Bone marrow (tissue), 2 donors: ENCODE measurements around the gene KIF6.
"Not testable (repeated sequence)": the region's sequence is repeated elsewhere in the genome, so short reads cannot be mapped to it uniquely, and the experiment has no call there.

ENCODE experiments used
- DNase-seq, 2 donors: peaks; one replicate each; lab custom pipeline; 2025; lab: John Stamatoyannopoulos, UW

Gene KIF6

DNA sequence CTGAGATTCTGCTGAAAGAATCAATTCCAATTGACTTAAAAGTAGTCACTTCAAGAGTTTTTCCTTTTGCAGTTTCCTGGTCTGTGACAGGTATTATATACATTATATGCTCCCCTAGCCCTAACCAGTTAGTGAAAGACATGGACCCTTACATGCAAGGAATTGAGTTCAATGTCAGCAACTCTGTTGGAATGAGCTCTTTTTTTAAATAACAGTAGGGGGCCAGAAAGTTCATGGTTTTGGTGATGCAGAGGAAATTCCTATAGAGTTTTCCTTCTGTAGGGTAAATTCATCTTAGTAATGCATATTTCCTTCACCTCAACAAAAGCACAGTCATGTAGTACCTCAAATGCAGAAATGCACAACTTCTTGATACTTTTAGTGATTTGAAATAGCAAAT lies 172.2 kb downstream of the KIF6 start:
- DNase-seq: no peak

DNA sequence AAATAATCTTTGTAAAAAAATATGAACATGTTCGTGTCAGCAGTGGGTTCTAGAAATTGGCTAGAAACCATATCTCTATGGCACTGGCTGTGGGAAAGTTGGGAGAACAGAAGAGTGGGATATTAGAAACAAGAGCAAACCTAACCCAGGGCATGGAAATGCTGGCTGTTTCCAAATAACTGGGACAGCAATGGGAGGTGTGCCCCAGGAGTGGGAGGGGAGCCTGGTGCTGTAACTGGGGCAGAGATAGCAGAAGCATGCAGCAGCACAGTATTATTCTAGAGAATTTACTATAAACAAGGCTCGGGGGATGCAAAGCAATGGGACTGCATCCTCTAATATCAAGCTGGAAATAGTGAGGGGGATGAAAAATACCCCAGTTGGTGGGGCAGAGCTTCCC lies 175.0 kb downstream of the KIF6 start:
- no peak for DNase-seq

DNA sequence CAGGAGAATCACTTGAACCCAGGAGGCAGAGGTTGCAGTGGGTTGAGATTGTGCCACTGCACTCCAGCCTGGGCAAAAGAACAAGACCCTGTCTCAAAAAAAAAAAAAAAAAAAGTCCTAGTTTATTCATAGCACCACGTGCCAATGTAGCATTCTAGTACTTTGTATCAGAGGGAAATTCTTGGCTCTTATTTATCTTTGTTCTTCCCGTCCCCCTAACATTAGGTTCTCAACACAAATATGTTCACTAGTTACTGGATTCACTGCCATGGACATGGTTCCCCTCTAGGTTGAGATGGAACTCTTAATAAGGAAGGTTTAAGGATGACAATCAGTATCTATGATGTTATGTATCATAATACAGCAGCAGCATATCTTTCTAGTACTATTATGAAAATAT lies 178.5 kb downstream of the KIF6 start:
- no peak for DNase-seq

DNA sequence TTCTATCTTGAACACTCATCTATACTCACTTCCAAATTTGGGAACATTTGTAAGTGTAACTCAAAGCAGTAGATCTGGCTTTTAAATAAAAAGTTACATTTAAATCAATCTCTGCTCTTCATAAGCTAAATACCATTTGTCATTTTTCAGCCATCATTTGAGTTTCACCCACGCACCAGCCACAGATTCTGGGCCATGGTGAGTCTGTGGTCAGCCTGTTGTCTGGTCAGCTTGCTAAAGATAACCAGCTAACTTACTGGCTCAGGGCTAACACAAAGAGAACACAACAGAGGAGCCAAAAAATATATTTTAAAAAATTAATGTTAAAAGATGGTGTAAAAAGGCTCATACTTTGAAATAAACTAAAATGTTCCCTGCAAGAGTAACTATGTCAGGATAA lies 181.3 kb downstream of the KIF6 start:
- no peak for DNase-seq

DNA sequence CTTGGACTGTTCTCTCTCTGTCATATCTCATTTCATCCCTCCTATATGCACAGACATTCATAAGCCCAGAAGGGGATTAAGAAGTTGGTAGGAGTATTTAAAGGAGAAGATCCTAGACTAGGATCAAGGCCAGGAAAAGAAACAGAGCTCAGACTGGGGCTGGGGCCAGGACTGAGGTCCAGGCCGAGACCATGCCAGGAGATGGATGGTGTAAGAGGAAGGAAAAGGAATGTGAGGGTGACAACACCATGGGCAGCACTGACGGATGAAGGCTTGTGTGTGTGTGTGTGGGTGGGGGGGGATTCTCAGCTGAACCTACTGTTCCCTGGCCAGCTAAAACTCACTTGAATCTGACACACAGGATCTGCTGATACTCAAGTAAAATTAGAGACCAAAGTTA lies 182.1 kb downstream of the KIF6 start:
- DNase-seq: no peak

DNA sequence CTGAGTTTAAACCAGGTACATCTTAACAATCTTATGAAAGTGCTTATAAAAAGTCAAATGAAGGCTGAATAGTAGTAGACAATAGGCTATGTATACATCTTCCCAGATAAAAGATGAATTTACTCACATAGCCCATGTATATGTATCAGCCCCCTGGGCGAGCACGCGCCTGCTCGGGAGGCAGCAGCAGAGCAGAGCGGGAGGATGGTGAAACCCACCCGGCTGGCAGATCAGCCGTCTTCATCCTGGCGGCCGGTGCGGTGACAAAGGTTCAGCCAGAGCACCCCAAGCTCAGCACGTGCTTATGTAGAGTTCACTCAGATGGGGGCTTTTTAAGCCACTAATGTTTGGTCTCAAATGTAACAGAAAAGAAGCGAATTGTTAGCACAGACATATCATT lies 184.8 kb downstream of the KIF6 start:
- no peak for DNase-seq

DNA sequence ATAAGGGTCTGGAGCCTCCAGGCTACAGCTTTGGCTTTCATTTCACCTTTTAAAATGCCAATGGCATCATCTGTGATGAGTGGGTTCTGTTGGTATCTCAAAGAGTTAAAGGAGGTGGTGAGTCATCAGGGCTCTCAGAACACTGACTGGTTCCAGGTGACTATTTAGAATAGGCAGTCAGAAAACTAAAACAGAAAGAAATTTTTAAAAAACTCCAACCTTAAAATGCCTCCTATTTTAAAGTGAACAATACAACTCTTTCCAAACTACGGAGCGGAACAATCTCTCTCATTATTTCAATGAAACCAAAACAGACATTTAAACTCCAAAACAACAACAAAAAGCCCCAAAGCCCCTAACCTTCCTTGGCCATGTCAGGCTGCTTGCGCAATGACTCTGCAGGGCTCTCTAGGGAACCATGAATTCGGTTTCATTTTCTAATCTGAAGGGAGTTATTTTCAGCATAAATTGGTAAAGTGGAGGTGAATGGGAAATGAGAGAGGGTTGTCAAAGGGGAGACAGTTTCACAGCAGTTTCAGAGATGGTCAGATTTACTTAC lies 194.9 kb downstream of the KIF6 start:
- DNase-seq: no peak

DNA sequence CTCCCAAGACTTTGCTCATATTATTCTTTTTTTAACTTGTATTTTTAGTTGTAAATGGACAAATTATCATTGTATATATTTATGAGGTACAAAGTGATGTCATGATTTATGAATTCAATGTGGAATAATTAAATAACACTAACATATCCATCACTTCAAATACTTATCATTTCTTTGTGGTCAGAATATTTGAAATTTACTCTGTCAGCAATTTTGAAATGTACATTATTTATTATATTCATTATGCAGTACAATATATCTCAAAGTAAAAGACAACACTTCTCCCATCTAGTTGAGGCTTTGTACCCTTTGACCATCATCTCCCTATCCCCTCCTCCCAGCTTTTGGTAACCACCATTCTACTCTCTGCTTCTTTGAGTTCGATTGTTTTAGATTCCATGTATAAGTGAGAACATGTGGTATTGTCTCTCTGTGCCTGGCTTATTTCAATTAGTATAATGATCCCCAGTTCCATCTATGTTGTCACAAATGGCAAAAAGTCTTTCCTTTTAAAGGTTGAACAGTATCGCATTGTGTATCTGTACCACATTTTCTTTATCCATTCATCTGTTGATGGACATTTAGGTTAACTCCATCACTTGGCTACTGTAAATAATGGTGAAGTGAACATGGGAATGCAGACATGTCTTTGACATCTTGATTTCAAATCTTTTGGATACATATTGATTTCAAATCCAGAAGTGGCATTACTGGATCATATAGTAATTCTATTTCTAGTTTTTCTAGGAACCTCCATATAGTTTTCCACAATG lies 197.2 kb downstream of the KIF6 start:
- DNase-seq: no peak

DNA sequence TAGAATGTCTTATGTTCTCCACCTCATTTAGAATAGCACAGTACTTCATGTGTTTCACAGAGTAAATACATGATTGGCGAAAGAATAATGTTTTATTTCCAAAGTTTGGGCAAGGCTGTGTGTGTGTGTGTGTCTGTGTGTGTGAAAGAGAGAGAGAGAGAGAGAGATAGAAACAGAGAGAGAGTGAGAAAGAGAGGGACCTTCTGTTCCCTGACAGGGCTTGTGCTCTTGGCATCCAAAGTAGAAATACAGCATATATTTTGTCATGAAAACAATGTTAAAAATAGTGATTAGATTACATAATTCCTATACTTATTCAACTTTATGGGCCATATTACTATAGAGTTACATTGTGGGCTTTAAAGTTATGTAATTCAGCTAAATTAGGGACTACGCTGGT lies 201.2 kb downstream of the KIF6 start:
- DNase-seq: no peak

DNA sequence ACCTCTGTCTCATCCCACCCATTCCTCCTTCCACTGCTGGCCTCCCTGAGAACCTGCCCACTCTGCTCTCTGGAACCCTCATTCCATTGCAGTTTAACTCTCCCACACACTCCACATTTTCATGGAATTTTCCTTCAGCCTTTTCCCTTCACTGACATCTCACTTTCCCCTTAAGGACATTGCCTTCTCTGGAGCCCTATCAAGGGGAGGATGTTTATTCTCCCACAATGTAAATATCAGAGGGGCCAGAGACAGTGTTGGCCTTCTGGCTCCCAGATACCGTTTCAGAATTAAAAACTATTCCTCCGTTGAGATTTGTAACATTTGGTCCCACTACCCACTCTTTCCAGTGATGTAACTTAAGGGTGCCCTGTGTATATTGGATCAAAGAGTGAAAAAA lies 203.2 kb downstream of the KIF6 start:
- DNase-seq: no peak

DNA sequence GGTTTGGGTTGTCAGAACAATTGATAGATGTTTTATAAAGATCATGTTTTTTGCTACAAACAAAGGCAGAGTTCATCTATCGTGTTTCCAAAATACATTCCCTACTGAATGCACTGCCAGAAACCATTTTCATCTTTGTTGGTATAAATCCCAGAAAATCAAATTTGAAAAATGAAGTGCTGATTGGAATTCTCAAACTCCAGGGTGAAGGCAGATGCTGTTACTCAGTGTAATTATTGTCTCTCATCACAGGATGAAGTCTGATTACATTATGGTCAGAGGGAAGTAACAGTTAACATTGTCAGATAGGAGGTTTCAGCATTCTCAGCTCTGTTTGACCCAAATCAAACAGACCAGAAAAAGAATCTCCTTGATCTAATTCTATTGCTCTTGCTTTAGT lies 204.3 kb downstream of the KIF6 start:
- no peak for DNase-seq

DNA sequence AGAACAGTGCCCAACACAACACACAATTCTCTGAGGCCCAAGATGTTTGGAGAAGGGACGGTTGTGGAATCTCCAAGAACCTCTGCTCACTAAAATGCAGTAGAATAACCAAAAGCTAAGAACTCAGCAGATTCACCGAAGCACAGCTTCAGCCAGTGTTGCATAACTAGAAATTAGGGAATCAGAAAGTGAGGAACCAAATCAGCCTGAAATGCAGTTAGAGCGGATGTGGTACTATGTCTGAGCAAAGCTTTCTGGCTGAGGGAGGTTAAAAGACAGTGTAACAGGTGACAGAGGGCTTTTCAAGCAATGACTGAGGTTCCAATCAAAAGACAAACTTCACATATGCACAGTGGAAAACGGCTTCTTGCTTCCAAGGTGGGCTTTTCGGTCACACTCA lies 204.8 kb downstream of the KIF6 start:
- no peak for DNase-seq

DNA sequence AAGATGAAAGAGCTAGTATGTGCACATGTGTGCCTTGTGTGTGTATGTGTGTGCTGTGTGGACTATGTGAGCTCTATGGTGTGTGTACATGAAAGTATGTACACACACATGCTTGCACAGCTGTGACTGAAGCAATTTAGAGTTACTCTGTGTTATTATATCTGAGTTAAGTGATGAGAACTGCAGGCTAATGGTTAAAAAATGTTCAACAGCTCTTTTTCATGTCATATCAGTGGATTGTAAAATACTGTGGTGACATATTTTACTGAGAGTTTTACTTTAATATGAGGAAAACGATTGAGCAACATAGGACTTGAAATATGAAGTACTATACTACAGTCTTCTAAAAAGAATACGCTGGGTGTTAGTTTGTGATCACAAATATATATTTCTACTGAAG lies 207.0 kb downstream of the KIF6 start:
- DNase-seq: no peak

DNA sequence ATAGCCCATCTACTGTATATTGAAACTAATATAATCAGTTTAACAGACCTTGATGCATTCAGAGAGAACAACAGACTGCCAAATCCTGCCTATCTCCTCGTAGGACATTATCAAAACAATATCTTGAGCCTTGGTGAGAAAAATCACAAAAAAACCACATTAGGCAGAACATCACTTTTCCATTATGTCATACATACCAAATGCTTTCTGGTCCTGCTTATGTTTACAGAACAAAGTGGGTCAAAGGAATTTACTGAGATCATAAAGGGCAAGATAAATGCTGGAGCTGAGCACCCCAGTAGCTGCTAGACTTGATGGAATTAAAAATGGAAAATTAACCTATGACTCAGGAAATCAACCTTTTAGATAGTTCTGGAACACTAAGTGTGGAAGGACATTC lies 207.5 kb downstream of the KIF6 start:
- no peak for DNase-seq

DNA sequence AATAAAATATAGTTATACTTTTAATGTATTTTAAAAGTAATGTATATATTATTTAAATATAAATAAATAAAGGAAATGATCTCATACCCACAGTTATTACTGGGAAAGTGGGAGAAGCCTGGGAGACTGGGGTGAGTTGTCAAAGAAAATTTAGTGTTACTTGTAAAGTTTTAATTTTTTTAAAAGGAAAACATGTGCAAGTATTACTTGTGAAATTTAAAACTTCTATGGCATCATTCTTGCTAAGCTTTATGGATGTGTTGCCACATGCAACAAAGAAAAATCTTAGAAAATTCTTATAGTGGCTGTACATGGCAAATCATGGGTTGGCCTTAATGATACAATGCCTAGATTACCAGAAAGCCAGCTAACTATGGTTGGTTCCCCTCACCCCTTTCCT lies 208.7 kb downstream of the KIF6 start:
- no peak for DNase-seq

DNA sequence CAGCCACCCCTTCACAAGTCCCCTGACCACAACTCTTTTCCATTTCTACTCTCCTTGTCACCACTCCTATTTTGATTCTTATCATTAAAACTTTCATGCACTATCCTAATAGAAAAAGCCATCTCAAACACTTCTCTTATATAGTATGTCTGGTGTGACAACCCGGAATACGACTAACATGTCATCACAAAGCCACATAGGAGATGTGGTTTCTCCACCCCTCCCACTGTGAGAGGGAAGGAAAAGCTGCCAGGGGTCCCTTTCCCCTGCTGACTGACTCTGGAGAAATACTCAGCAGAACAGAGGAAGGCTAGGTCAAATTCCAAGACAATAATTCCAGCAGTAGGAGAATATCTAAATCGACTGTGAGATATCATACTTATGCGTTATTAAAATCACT lies 209.7 kb downstream of the KIF6 start:
- DNase-seq: no peak

DNA sequence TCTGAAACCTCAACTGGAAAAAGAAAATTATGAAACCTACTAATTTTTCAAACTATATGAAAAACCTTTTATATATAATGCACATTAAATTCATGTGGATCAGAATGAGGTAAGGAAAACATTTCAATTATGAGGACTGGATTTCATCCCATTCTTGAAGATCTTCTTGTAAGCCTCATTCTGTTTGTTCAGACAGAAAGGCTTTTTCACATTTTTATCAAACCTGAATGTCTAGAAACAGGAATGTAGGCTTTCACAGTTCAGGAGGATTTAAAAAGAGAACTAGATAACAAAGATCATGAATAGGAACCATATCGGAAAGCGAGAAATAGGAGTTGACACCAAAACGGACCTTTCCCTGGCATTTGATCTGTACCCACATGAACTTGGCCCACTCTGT lies 210.2 kb downstream of the KIF6 start:
- DNase-seq: no peak

DNA sequence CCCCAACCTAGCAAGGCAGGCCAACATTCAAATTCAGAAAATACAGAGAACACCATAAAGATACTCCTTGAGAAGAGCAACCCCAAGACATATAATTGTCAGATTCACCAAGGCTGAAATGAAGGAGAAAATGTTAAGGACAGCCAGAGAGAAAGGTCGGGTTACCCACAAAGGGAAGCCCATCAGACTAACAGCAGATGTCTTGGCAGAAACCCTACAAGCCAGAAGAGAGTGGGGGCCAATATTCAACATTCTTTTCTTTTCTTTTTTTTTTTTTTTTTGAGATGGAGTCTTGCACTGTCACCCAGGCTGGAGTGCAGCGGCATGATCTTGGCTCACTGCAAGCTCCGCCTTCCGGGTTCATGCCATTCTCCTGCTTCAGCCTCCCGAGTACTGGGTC lies 215.4 kb downstream of the KIF6 start:
- DNase-seq: not testable (repeated sequence)

DNA sequence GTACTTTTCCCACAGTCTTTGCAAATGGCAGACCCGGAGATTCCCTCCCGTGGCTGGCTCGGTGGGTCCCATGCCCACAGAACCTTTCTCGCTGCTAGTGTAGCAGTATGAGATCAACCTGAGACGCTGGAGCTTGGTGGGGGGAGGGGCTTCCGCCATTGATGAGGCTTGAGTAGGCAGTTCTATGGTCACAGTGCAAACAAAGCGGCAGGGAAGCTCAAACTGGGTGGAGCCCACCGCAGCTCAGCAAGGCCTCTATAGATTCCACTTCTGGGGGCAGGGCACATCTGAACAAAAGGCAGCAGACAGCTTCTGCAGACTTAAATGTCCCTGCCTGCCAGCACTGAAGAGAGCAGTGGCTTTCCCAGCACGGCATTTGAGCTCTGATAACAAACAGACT lies 216.7 kb downstream of the KIF6 start:
- no peak for DNase-seq

DNA sequence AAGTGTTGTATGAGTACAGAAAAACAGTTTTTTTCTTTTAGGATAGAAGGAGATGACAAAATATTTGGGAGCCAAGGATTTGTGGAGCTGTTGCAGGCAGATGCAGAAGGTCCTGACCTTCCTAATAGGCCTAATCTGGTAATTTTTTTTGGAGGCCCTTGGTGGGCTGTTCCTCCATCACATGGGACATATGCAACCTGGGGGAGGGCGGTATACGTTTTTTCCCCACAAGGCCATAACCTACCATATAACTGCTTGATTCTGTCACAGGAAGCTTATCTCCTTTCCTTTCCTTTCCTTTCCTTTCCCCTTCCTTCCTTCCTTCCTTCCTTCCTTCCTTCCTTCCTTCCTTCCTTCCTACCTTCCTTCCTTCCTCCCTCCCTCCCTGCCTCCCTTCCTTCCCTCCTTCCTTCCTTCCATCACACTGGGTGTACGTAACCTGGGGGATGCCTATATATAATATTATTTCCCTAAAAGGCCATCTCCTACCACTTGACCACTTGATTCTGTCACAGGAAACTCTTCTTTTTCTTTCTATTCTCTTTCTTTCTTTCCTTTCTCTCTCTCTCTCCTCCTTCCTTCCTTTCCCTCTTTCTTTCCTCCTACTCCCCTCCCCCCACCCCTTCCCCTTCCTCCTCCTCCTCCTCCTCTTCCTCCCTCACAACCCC lies 217.7 kb downstream of the KIF6 start:
- no peak for DNase-seq

DNA sequence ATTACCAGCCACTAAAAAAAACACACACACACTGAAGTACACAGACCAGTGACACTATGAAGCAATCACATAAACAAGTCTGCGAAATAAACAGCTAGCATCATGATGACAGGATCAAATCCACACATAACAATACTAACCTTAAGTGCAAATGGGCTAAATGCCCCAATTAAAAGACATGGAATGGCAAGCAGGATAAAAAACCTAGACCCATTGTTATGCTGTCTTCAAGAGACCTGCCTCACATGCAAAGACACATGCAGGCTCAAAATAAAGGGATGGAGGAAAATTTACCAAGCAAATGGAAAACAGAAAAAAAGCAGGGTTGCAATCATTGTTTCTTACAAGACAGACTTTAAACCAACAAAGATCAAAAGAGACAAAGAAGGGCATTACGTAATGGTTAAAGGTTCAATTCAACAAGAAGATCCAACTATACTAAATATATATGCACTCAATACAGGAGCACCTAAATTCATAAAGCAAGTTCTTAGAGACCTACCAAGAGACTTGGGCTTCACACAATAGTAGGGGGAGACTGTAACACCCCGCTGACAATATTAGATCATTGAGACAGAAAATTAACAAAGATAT lies 222.7 kb downstream of the KIF6 start:
- not testable (repeated sequence) for DNase-seq

DNA sequence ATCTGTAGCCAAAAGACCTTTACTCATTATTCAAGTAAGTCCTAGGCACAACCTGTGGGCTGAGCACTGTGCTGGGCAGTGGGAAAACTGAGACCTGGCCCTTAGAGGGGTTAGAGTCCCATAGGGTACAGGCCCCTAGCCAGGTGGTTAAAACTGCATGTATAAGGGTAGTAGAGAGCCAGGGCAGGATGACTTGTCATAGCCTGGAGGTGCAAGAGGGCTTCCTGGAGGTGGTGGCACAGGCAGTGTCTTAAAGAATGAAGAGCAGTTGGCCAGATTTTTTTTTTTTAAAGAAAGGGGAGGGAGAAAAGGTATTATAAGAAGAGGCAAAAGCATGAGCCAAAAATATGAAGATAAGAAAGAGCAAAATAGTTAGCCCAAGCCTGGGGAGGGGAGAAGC lies 226.2 kb downstream of the KIF6 start:
- no peak for DNase-seq

DNA sequence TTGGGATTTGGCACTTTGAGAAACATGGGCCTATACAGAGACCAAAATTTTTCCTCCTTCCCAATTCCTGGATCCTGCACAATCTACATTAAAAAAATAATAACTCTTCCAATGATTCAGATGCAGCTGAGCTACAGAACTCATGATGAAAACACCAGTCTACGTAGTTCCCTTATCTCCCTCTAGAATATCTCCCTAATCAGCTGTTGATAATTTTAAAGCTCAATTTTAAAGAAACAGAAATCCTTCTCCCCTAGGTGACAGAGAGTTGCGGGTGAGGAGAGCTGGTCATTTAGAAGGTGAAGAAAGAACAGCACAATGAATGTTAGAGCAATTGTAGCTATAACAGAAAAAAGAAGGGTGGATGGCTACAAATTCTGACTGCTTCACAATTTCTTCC lies 227.1 kb downstream of the KIF6 start:
- DNase-seq: no peak
